ENCODE data around the gene XAB2.
"Not testable (repeated sequence)": the region's sequence is repeated elsewhere in the genome, so short reads cannot be mapped to it uniquely, and the experiment has no call there.

The XAB2 gene

DNA sequence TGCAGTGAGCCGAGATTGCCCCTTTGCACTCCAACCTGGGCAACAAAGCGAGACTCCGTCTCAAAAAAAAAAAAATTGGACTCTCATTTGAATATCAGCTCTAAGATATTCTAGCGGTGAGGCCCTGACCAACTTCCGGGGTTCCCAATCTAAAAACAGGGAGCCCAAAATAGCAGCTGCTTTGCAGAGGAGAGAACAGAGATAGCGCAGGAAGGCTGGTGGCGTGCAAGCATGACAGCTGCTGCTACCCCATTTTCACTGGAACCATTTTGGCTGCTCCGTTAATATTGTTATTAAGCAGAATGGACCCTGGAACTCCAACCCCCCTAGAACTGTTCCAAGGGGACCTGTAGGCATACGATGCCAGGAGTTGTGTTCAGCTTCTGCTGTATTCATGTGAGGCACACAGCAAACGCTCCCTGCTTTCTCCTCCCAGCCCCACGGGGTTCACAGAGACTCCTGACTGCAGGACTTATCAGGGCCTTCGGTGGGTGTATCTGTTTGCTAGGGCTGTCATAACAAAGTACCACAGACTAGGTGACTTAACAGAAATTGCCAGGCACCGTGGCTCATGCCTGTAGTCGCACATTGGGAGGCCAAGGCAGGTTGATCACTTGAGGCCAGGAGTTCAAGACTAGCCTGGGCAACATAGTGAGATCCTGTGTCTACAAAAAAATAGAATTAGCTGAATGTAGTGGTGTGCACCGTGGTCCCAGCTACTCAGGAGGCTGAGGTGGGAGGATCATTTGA is 19.1 kb upstream of the XAB2 start:
- no peak for DNase-seq (ENCODE audit: low read depth)

DNA sequence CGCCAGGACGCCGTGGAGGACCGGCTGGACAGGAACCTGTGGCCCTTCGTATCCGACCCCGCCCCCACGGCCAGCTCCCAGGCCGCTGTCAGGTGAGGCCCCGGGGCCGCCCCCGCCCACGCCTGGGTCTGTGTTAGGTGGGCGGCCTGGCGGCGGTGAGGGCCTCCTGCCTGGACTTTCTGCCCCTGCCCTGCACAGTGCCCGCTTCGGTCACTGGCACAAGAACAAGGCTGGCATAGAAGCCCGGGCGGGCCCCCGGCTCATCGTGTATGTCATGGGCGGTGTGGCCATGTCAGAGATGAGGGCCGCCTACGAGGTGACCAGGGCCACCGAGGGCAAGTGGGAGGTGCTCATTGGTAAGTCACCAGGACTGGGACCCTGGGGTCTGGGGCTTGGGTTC is 17.8 kb upstream of the XAB2 start:
- no peak for DNase-seq (ENCODE audit: low read depth)

DNA sequence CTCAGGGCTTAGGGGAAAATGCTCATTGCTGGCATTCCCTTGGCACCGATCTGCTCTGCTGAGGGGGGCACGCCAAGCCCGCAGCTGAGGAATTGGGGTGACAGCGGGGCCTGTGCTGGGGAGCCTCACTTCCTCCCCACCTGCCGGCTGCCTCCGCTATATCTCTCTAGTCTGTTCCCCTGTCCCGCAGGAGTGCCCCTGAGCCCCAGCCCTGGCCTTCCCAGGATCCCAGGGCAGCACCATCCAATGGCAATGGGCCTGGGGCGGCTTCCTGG is 17.0 kb upstream of the XAB2 start:
- DNase-seq (ENCODE audit: low read depth) = no peak

DNA sequence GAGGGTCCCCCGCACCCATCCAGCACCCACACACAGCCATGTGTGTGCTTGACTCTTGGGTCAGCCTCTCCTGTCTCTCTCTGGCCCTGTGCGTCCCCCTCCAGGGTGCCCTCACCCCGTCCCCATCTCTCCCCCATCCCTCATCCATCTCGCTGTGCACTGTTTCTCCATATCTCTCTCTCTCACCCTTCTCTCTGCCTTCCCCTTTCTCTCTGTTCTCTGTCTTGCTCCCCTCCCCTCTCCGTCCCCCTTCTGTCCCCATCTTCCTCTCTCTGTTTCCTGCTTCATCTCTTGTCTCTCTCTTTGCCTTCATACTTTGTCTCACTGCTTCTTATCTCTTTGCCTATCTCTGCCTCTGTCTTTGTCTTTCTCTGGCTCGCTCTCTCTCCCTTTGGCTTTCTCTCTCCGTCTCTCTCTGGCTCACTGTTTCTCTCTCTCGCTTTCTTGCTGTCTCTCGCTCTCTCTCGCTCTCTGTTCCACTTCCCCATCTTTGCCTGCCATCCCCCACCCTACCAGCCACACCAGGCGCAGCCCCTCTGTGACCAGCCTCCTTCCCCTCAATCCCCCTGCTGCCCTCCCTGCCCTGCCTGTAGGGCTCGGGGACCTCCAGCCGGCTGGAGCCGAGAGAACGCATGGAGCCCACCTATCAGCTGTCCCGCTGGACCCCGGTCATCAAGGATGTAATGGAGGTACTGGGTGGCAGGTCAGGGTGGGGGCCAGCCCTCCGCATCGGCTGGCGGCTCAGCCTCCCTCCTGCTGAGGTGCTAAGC is 16.5 kb upstream of the XAB2 start:
- no peak for DNase-seq (ENCODE audit: low read depth)

- no peak for DNase-seq (ENCODE audit: low read depth)
These were observed 15.8 kb upstream of the XAB2 start for GRCh38 chr19:7645163-7645562.

GRCh38 chr19:7644550-7644877 is 15.2 kb upstream of the XAB2 start:
- DNase-seq (ENCODE audit: low read depth) = no peak

- DNase-seq (ENCODE audit: low read depth) = not testable (repeated sequence)
These were observed 14.5 kb upstream of the XAB2 start for GRCh38 chr19:7643629-7644549.

DNA sequence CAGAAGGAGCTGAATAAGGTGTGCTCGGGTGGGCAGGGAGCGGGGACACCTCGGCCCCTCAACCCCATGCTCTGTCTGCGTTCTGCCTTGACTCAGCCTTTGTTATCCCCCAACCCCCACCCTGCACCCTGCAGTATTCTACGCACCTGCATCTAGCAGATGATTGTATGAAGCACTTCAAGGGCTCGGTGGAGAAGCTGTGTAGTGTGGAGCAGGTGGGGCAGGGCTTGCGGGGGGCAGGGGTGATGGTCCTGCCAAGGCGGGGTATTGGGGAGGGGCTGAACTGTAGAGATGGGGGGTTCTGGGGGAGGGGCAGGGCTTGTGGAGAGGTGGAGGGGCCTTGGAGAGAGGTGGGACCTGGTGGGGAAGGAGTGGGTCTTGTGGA is 13.7 kb upstream of the XAB2 start:
- no peak for DNase-seq (ENCODE audit: low read depth)

GRCh38 chr19:7642295-7643030 is 13.1 kb upstream of the XAB2 start:
- DNase-seq (ENCODE audit: low read depth) = no peak

DNA sequence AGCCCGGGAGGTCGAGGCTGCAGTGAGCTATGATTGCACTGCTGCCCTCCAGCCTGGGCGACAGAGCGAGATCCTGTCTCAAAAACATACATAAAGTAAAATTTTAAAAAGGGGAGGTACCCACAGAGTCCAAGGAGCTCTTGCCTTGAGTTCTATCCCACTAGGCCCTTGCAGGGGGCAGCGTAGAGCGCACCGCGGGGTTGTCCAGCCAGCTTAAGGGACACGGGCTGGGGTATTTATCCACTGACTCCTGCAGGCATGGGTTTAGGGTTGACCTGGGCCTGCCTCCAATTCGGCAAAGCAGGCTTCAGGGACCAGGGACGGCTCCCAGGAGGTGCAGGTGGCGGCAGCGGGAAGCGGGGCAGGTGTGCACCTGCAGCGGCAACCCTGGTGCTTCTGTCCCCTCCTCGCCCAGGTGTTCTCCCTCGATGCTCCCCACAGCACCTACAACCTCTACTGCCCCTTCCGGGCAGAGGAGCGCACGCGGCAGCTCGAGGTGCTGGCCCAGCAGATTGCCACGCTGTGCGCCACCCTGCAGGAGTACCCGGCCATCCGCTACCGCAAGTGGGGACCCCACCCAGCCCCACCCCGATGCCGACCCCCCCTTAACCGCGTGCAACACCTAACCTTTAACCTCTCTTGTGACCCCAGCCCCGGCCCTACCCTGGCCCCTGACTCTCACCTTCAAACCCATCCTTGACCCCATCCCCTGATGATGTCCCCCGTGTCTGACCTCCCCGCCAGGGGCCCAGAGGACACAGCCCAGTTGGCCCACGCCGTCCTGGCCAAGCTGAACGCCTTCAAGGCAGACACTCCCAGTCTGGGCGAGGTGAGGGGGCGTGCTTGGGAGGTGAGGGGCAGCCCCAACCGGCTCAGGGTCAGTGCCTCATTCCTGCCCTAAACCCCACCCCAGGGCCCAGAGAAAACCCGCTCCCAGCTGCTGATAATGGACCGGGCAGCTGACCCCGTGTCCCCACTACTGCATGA is 12.2 kb upstream of the XAB2 start:
- DNase-seq (ENCODE audit: low read depth) = no peak

- DNase-seq (ENCODE audit: low read depth) = no peak
These were observed 11.5 kb upstream of the XAB2 start for GRCh38 chr19:7640803-7641202.

GRCh38 chr19:7639863-7640348 is 10.6 kb upstream of the XAB2 start:
- no peak for DNase-seq (ENCODE audit: low read depth)

- DNase-seq (ENCODE audit: low read depth) = no peak
These were observed 9.6 kb upstream of the XAB2 start for GRCh38 chr19:7638802-7639465.

GRCh38 chr19:7637374-7638256 is 8.3 kb upstream of the XAB2 start:
- DNase-seq (ENCODE audit: low read depth) = no peak

GRCh38 chr19:7636691-7637373 is 7.5 kb upstream of the XAB2 start, which contains the start of gene STXBP2:
Gene STXBP2, plus strand, starts transcription at chr19:7637110. Its CDS starts 40 bp downstream, at chr19:7637150.
- DNase-seq (ENCODE audit: low read depth) = no peak

DNA sequence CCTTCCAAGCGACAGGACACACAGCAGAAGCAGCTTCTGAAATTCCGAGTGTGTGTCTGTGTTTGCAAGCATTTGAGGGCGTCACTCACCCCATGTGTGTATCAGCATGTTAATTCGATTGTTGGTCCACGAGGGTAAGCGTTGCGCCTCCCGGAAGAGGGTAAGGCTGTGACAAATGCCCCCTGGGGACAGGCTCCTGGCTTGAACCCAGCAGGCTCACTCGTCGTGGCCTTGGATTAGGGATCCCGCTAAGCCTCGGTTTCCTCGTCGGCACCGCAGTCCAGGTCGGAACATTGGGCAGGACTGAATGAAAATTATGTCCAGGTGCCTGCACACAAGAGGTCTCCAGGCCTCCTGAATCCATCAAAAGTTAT is 7.0 kb upstream of the XAB2 start:
- no peak for DNase-seq (ENCODE audit: low read depth)

DNA sequence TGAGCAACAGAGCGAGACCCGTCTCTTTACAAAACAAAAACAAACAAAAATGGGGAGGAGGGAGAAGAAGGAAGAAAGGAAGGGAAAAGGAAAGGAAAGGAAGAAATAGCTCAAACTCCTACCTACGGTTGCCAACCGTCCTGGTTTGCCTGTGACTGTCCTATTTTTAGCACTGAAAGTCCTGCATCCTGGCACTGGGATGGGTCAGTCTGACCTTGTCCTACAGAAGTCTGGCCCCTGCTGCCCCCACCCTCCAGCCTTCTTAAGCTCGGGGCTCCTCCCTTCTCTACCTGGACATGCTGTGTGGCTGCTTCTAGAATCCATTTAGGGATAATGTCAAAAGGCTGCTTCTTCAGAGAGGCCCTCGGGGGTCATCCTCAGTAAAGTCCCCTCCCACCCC is 6.3 kb upstream of the XAB2 start:
- no peak for DNase-seq (ENCODE audit: low read depth)

DNA sequence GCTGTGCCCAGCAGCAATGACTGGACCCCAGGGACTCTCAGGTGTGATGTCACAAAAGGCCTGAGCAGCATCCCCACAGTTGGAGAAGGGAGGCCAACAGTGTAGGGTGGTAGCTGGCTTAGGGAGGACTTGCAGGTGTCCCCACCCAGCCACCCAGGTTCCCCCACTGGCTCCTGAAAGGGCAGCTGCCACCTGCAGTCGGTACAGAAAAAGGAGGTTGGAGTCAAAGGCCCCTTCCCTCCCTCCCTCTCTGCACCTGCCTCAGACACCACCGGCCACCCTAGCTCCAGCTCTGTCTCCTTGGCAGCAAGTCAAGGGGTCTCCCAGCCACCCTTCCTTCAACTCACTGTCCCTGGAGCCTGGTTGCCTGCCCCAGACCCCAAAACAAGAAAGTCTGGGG is 4.4 kb upstream of the XAB2 start, which contains the start of gene PCP2:
Gene PCP2, minus strand, starts transcription at position 22 of the 400 bp plus-strand sequence. CDS start 262 bp downstream, outside the sequence.
- DNase-seq (ENCODE audit: low read depth) = no peak

Data from HS-27A (cell line).